ENCODE data around the gene LNPEP. TPM values are rescaled to one million over a fixed set of nuclear protein-coding genes. Genes with fewer than 3 reads are reported as not detected.

LNPEP gene
- total and polyA plus RNA-seq, 8 donors: 22.2 to 40.6 (median 27.6) TPM

DNA sequence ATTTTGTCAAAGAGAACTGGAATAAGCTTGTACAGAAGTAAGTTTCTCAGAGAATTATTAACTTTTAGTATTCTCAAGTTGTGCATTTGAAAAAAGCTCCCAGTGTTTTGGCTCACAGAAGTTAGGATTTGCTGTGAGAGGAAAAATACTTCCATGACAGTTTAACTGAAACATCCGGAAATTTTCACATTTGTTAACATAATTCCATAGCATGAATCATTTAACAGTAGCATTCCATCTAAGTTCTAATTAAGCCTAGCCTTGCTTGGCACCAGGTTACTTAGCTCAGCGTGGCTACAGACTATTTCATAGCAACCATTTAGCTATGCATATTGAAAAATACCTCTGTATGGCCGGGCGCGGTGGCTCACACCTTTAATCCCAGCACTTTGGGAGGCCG lies 90.8 kb downstream of the LNPEP start:
- no peaks in the 10 kb centered on the region for H3K27me3 ChIP-seq
- H3K36me3 ChIP-seq: peaks cover 0 to 88% of the 10 kb centered on the region in 2 donors
- ATAC-seq (no peak), DNase-seq (no peak)
- no peaks in the 10 kb centered on the region for H3K4me1 ChIP-seq
- H3K4me3 ChIP-seq: no peak overlapping the region
- H3K9me3 ChIP-seq: no peaks in the 10 kb centered on the region
- no peak for TF ChIP-seq CTCF (IDR thresholded peaks at IDR 0.05)
- intact Hi-C loops (cut with DNase I): no loop called here
- no peak overlapping the region for H3K27ac ChIP-seq

GRCh38 chr5:97037819-97038218 lies 101.9 kb downstream of the LNPEP start:
- Histone ChIP-seq H3K27me3 (no peaks in the 10 kb centered on the region), H3K4me3 (no peak overlapping the region), H3K4me1 (no peaks in the 10 kb centered on the region), H3K36me3 (peaks cover 0 to 11% of the 10 kb centered on the region in 2 donors), H3K27ac (no peak overlapping the region), H3K9me3 (no peaks in the 10 kb centered on the region)
- ATAC-seq: peak; percentile 63
- no peak for TF ChIP-seq CTCF (IDR thresholded peaks at IDR 0.05)
- intact Hi-C loops (cut with DNase I): no loop called here
- DNase-seq: no peak

GRCh38 chr5:97041239-97041638 lies 105.4 kb downstream of the LNPEP start:
- intact Hi-C loops (cut with DNase I): no loop called here
- Histone ChIP-seq H3K27ac (no peak overlapping the region), H3K4me3 (no peak overlapping the region), H3K9me3 (no peaks in the 10 kb centered on the region), H3K36me3 (peaks cover 0 to 7% of the 10 kb centered on the region in 2 donors), H3K4me1 (peaks cover 0 to 8% of the 10 kb centered on the region in 2 donors), H3K27me3 (no peaks in the 10 kb centered on the region)
- DNase-seq (no peak), ATAC-seq (no peak)
- TF ChIP-seq CTCF (IDR thresholded peaks at IDR 0.05): no peak

DNA sequence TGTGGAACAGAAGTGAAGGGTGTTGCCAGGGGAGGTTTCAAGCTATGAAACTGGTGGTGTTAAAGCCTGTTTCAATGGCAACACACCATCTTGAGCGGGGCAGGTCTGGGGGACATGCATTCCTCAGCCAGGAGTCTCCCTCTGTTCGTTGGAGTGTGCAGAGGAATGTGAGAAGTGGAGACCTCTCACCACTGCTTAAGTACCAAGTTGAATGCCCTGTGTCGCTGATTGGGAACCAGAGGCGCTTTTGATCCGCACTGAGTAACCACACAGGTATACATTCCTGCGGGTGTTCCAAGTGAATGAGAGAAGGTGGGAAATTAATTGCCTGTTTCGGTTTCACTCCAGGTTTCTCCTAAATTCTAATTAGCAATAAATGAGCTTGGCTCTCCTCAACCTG lies 107.1 kb downstream of the LNPEP start:
- intact Hi-C loops (cut with DNase I): no loop called here
- ATAC-seq: peak; percentile 88
- DNase-seq: peak in 2 of 4 donors; percentile 36 to 61

GRCh38 chr5:97043511-97043910 lies 107.6 kb downstream of the LNPEP start:
- Histone ChIP-seq H3K4me1 (peaks cover 0 to 8% of the 10 kb centered on the region in 2 donors), H3K27ac (peak overlapping the region; percentile 22 to 38), H3K36me3 (no peaks in the 10 kb centered on the region), H3K4me3 (no peak overlapping the region), H3K27me3 (no peaks in the 10 kb centered on the region), H3K9me3 (no peaks in the 10 kb centered on the region)
- peak; percentile 45 for ATAC-seq
- no peak for DNase-seq
- intact Hi-C loops (cut with DNase I): no loop called here
- no peak for TF ChIP-seq CTCF (IDR thresholded peaks at IDR 0.05)

More for the DNA sequence above, 107.1 kb downstream of the LNPEP start:
- no peaks in the 10 kb centered on the region for H3K27me3 ChIP-seq
- peak overlapping the region; percentile 22 to 38 for H3K27ac ChIP-seq
- H3K36me3 ChIP-seq: no peaks in the 10 kb centered on the region
- no peak overlapping the region for H3K4me3 ChIP-seq
- H3K9me3 ChIP-seq: no peaks in the 10 kb centered on the region
- H3K4me1 ChIP-seq: peaks cover 0 to 8% of the 10 kb centered on the region in 2 donors
- TF ChIP-seq CTCF (IDR thresholded peaks at IDR 0.05): no peak
